ENCODE results near the gene SVOP. TPM values are rescaled to one million over a fixed set of nuclear protein-coding genes. Genes with fewer than 3 reads are reported as not detected.

SVOP gene
- total and polyA plus RNA-seq, 2 of the 4 experiments (the other 2 are of a cell fraction) = not detected

DNA sequence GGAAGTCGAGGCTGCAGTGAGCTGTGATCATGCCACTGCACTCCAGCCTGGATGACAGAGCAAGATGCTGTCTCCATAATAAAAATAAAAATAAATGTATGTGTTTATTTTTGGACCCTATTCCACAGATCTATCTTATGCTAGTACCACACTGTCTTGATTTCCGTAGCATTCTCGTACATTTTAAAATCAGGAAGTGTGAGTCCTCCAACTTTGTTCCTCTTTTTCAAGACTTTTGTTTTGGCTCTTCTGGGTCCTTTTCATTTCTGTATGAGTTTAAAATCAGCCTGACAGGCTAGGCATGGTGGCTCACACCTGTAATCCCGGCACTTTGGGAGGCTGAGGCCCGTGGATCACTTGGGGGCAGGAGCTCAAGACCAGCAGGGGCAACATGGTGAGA lies 115.1 kb downstream of the SVOP start:
- H2AFZ ChIP-seq (replicated peaks; ENCODE audit: low read length, poor library complexity) = no peak overlapping the region
- H3K4me1 ChIP-seq (ENCODE audit: control insufficient read depth, insufficient read depth, low read length) = no peaks in the 10 kb centered on the region
- no peak overlapping the region for H2BK120ac ChIP-seq (ENCODE audit: low read depth, low read length)
- no peak overlapping the region for H2BK20ac ChIP-seq (ENCODE audit: low read depth, low read length)
- intact Hi-C loops (cut with micrococcal nuclease) (no loop called here), in situ Hi-C loops (cut with MboI; ENCODE audit: low sequenced_read_pairs) (no loop called here), dilution Hi-C loops (cut with HindIII; ENCODE audit: low sequenced_read_pairs, unreplicated experiment) (no loop called here)
- no peaks in the 10 kb centered on the region for H4K20me1 ChIP-seq (ENCODE audit: insufficient read depth, low read length)
- no peak overlapping the region for H3K18ac ChIP-seq (ENCODE audit: low read depth, low read length)
- ChIA-PET CTCF (no interaction called here), POLR2A (ENCODE audit: unreplicated experiment) (no interaction called here)
- H3K27me3 ChIP-seq (ENCODE audit: control insufficient read depth, insufficient read depth, low read length) = peaks cover 6% of the 10 kb centered on the region
- no peaks in the 10 kb centered on the region; the same call in 1 of the 2 replicates for H3K9me3 ChIP-seq (ENCODE audit: control insufficient read depth, insufficient read depth, low read length)
- H3K9ac ChIP-seq (ENCODE audit: low read depth, low read length) = no peak overlapping the region
- ATAC-seq (ENCODE audit: low read depth) = no peak
- BruUV-seq (replicated peaks) = no TSS peak
- H3K36me3 ChIP-seq (ENCODE audit: control insufficient read depth, insufficient read depth, low read length) = no peaks in the 10 kb centered on the region
- no peak for TF ChIP-seq POLR2A (IDR thresholded peaks at IDR 0.05; ENCODE audit: low read depth, low read length)
- no peak for TF ChIP-seq CHD1 (IDR thresholded peaks at IDR 0.05; ENCODE audit: low read depth, low read length)
- no peak for TF ChIP-seq FOS (IDR thresholded peaks at IDR 0.05; ENCODE audit: low read depth, low read length)
- no peak for TF ChIP-seq SMC3 (IDR thresholded peaks at IDR 0.05; ENCODE audit: low read depth, low read length)
- no peak for TF ChIP-seq USF2 (IDR thresholded peaks at IDR 0.05; ENCODE audit: low read depth, low read length)
- TF ChIP-seq MAFK (IDR thresholded peaks at IDR 0.05; ENCODE audit: low read depth, low read length) = no peak
- TF ChIP-seq BHLHE40 (IDR thresholded peaks at IDR 0.05; ENCODE audit: low read depth, low read length) = no peak
- TF ChIP-seq CEBPB (IDR thresholded peaks at IDR 0.05; ENCODE audit: low read depth, low read length) = no peak
- TF ChIP-seq RCOR1 (IDR thresholded peaks at IDR 0.05; ENCODE audit: insufficient replicate concordance, low read length) = no peak
- TF ChIP-seq MXI1 (IDR thresholded peaks at IDR 0.05; ENCODE audit: borderline replicate concordance, low read depth, low read length) = no peak
- TF ChIP-seq, protein P1, sequence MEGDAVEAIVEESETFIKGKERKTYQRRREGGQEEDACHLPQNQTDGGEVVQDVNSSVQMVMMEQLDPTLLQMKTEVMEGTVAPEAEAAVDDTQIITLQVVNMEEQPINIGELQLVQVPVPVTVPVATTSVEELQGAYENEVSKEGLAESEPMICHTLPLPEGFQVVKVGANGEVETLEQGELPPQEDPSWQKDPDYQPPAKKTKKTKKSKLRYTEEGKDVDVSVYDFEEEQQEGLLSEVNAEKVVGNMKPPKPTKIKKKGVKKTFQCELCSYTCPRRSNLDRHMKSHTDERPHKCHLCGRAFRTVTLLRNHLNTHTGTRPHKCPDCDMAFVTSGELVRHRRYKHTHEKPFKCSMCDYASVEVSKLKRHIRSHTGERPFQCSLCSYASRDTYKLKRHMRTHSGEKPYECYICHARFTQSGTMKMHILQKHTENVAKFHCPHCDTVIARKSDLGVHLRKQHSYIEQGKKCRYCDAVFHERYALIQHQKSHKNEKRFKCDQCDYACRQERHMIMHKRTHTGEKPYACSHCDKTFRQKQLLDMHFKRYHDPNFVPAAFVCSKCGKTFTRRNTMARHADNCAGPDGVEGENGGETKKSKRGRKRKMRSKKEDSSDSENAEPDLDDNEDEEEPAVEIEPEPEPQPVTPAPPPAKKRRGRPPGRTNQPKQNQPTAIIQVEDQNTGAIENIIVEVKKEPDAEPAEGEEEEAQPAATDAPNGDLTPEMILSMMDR (conservative IDR thresholded peaks at IDR 0.05; ENCODE audit: low read depth, low read length) = no peak
- TF ChIP-seq, protein P2, sequence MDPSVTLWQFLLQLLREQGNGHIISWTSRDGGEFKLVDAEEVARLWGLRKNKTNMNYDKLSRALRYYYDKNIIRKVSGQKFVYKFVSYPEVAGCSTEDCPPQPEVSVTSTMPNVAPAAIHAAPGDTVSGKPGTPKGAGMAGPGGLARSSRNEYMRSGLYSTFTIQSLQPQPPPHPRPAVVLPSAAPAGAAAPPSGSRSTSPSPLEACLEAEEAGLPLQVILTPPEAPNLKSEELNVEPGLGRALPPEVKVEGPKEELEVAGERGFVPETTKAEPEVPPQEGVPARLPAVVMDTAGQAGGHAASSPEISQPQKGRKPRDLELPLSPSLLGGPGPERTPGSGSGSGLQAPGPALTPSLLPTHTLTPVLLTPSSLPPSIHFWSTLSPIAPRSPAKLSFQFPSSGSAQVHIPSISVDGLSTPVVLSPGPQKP (IDR thresholded peaks at IDR 0.05; ENCODE audit: borderline replicate concordance, low read depth, low read length) = no peak
- no peak for TF ChIP-seq RFX5 (IDR thresholded peaks at IDR 0.05; ENCODE audit: low read depth, low read length)
- TF ChIP-seq MAZ (IDR thresholded peaks at IDR 0.05; ENCODE audit: borderline replicate concordance, low read depth, low read length) = no peak
- TF ChIP-seq RAD21 (IDR thresholded peaks at IDR 0.05; ENCODE audit: low read length) = no peak
- TF ChIP-seq NFE2L2 (IDR thresholded peaks at IDR 0.05; ENCODE audit: low read depth, low read length) = no peak
- no peak overlapping the region for H3K14ac ChIP-seq (replicated peaks; ENCODE audit: low read depth, low read length)
- no peak overlapping the region for H3K27ac ChIP-seq (ENCODE audit: insufficient read depth, low read length)
- no peak overlapping the region for H4K91ac ChIP-seq (ENCODE audit: insufficient read depth, low read depth, low read length)
- no peak overlapping the region for H2AK5ac ChIP-seq (ENCODE audit: low read depth, low read length)
- WGBS, 2 experiments (ENCODE audit: extremely low coverage in 2 of 2, insufficient read length in 1 of 2) = 20% methylated on average over 1 of the region's 5 CpGs; no CpG with 5 or more reads in 1 of the 2 experiments
- no peak overlapping the region for H3K23ac ChIP-seq (ENCODE audit: low read depth, low read length)
- no peak overlapping the region for H4K8ac ChIP-seq (ENCODE audit: low read depth in 2 of 2, low read length in 2 of 2)
- H3K56ac ChIP-seq (ENCODE audit: extremely low read depth, insufficient read depth, low read length) = no peak overlapping the region
- H2AK9ac ChIP-seq (replicated peaks; ENCODE audit: low read depth, low read length, poor library complexity) = no peak overlapping the region
- no peak overlapping the region for H3K4me2 ChIP-seq (ENCODE audit: low read depth, low read length)
- H2BK5ac ChIP-seq (ENCODE audit: low read depth, low read length, poor library complexity, severe bottlenecking) = no peak overlapping the region
- H3K9me1 ChIP-seq (ENCODE audit: insufficient read depth, low read length) = peaks cover 6% of the 10 kb centered on the region; the same call in 1 of the 2 replicates
- no peak for DNase-seq
- H3K79me1 ChIP-seq (ENCODE audit: low read depth in 1 of 2, low read length in 2 of 2) = no peaks in the 10 kb centered on the region
- no peak overlapping the region for H2BK15ac ChIP-seq (ENCODE audit: low read depth, low read length)
- H3K4ac ChIP-seq (ENCODE audit: low read depth, low read length) = no peak overlapping the region
- no peak overlapping the region for H3K4me3 ChIP-seq (ENCODE audit: insufficient read depth, low read depth, low read length)
- no peak overlapping the region for H4K5ac ChIP-seq (ENCODE audit: low read depth, low read length)
